ENCODE results near the gene ZDHHC24. TPM values are rescaled to one million over a fixed set of nuclear protein-coding genes. Genes with fewer than 3 reads are reported as not detected.
"Not testable (repeated sequence)": the region's sequence is repeated elsewhere in the genome, so short reads cannot be mapped to it uniquely, and the experiment has no call there.

ZDHHC24 gene
- total RNA-seq, 1 donor from 2014 or later, result 19.0 TPM

DNA sequence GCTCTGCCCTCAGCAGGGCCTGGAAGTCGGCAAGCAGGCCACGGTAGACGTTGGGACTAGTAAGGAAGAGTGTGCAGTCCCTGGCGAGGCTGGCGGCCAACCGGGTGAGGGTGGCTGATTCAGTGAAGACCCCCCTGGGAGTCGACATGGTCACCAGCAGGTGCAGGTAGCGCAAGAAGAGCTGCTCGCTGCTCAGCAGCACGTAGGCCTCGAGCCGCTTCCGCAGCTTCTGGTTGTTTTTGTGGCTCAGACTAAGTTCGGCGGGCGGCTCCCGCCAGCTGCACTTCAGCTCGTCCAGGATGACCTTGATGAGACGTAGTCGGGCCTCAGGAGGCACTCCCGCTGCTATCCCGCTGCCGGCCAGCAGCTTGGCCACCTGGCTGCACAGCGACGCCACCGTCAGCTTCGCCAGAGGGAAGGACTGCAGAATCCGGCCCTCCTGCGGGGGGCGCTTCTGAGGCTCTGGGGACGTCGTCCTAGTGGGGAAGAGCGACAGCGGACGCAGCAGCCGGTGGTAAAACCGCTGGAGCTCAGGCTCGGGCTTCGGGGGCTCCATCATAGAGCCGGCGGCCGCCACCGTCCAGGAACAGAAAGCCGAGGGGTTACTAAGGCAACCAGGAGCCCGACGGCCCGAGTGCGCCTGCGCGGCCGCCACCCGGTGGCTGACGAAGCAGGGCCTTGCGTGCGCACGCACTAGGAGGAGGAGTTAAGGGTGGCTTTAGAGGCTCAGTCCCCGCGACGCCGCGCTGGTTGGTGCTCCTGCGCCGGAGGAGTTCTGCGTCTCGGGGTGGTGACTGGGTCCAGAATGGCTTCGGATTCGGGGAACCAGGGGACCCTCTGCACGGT is 46.8 kb upstream of the ZDHHC24 start, which contains the start of the genes CCDC87 and CCS:
CCDC87 (minus strand) TSS at position 607 of the 846 bp plus-strand sequence; CDS start at position 559, 48 bp downstream.
CCS (plus strand) TSS at position 729 of the 846 bp plus-strand sequence; CDS start at position 806, 77 bp downstream.
- Mint-ChIP-seq H3K4me3 (peak within 1 kb of the TSS; percentile 100), H3K27me3 (no peaks in the 10 kb centered on the region), H3K27ac (peak within 1 kb of the TSS; percentile 99), H3K36me3 (ENCODE audit: low read depth) (peaks cover 4% of the 10 kb centered on the region), H3K9me3 (no peaks in the 10 kb centered on the region), H3K4me1 (peaks cover 36% of the 10 kb centered on the region)
- ATAC-seq (ENCODE audit: low read depth), result peak; percentile 97
- intact Hi-C loops (cut with micrococcal nuclease), result loop anchor here (1.0 to 5.0 kb wide), 5 partner anchors 24 to 280 kb away; partner anchors contain the start of genes RBM14 and RBM4
- ChIA-PET POLR2A (interaction anchor here (0.7 to 6.6 kb wide), 9 partner anchors 14 to 85 kb away, joined by 3 to 72 read pairs (median 8); partner anchors contain the start of genes RBM14, RBM4 and RBM4B), CTCF (interaction anchor here (0.7 to 2.3 kb wide), 9 partner anchors 13 to 157 kb away, joined by 3 to 18 read pairs (median 4); partner anchors contain the start of genes RBM14, RBM4 and RBM4B)
- TF ChIP-seq, protein P1, sequence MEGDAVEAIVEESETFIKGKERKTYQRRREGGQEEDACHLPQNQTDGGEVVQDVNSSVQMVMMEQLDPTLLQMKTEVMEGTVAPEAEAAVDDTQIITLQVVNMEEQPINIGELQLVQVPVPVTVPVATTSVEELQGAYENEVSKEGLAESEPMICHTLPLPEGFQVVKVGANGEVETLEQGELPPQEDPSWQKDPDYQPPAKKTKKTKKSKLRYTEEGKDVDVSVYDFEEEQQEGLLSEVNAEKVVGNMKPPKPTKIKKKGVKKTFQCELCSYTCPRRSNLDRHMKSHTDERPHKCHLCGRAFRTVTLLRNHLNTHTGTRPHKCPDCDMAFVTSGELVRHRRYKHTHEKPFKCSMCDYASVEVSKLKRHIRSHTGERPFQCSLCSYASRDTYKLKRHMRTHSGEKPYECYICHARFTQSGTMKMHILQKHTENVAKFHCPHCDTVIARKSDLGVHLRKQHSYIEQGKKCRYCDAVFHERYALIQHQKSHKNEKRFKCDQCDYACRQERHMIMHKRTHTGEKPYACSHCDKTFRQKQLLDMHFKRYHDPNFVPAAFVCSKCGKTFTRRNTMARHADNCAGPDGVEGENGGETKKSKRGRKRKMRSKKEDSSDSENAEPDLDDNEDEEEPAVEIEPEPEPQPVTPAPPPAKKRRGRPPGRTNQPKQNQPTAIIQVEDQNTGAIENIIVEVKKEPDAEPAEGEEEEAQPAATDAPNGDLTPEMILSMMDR (IDR thresholded peaks at IDR 0.05), result no peak
- peak; percentile 98 for DNase-seq

DNA sequence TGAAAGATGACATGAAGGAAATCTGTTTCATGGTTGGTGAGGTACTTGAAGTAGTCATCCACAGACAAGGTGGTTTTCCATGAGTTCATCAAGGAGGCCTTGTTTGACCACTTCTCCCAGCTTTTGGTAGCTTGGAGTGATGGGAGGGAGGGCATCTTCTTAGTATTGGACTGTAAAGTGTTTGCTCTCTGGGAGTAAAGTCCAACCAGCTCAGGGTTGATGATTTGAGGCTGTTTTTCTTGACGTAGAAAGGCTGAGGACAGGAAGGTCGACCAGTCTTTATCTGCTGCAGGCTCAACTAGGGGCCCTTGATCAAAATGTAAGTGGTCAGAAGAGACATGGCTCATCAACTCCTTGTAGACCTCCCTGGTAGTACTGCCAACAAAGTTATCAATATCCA is 45.3 kb upstream of the ZDHHC24 start:
- intact Hi-C loops (cut with micrococcal nuclease), result loop anchor here (5.0 kb wide), 1 partner anchor 66 kb away; no protein-coding TSS in a partner anchor
- CTCF ChIA-PET, result interaction anchor here (0.6 to 2.3 kb wide), 4 partner anchors 12 to 87 kb away, joined by 3 to 18 read pairs (median 4); partner anchors contain the start of genes RBM14 and RBM4B
- H3K4me1 Mint-ChIP-seq, result peaks cover 34% of the 10 kb centered on the region
- TF ChIP-seq, protein P1 (IDR thresholded peaks at IDR 0.05), result no peak
- ATAC-seq (ENCODE audit: low read depth), result no peak
- no peak for DNase-seq
- H3K27me3 Mint-ChIP-seq, result no peaks in the 10 kb centered on the region
- no peak overlapping the region for H3K27ac Mint-ChIP-seq
- H3K9me3 Mint-ChIP-seq, result no peaks in the 10 kb centered on the region
- POLR2A ChIA-PET, result interaction anchor here (1.2 to 6.6 kb wide), 5 partner anchors 12 to 86 kb away, joined by 4 to 72 read pairs (median 20); partner anchors contain the start of genes RBM14, RBM4 and RBM4B
- H3K4me3 Mint-ChIP-seq, result no peak overlapping the region
- peaks cover 4% of the 10 kb centered on the region for H3K36me3 Mint-ChIP-seq (ENCODE audit: low read depth)

DNA sequence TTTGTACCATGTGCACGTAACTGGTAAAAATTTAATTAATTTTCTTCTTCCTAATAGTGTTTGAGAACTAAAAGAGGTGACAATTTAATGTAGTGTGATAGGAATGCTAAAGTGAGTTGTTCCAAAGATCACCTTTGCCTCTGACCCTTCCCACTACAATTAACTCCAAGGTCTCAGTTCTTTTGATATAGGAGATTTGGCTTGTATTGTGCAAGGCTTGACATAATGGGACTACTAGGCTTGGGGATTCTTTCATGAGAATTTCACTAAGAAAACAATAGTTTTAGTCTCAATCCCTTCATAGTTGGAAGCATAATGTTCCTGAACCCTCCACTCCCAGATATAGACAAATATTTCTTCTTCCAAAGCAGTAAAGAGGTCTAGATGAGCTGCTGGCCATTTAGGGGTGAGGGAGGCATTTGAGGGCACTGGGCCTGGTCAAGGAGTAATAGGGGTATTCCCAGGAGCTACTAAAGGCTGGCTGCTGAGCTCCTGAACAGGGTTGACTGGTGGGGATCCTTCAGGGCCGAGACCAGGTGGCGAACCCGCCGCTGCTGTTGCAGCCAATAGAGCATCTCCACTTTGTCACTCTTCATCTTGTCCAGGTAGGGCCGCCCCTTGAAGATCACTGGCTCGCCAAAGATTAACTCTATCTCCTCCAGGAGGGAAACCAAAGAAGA is 44.3 kb upstream of the ZDHHC24 start:
- ATAC-seq (ENCODE audit: low read depth) (no peak), DNase-seq (no peak)
- ChIA-PET POLR2A (interaction anchor here (0.6 to 6.6 kb wide), 5 partner anchors 26 to 702 kb away, joined by 3 to 52 read pairs (median 5); partner anchors contain the start of genes FIBP, RBM14 and RBM4), CTCF (interaction anchor here (0.7 to 1.9 kb wide), 3 partner anchors 9 to 88 kb away, joined by 4 to 11 read pairs (median 4); partner anchors contain the start of gene RBM4B)
- TF ChIP-seq, protein P1 (IDR thresholded peaks at IDR 0.05), result no peak
- H3K4me1 Mint-ChIP-seq, result peaks cover 24% of the 10 kb centered on the region
- peaks cover 4% of the 10 kb centered on the region for H3K36me3 Mint-ChIP-seq (ENCODE audit: low read depth)
- no peak overlapping the region for H3K27ac Mint-ChIP-seq
- no peaks in the 10 kb centered on the region for H3K9me3 Mint-ChIP-seq
- intact Hi-C loops (cut with micrococcal nuclease), result loop anchor here (5.0 kb wide), 1 partner anchor 67 kb away; no protein-coding TSS in a partner anchor
- H3K27me3 Mint-ChIP-seq, result no peaks in the 10 kb centered on the region
- no peak overlapping the region for H3K4me3 Mint-ChIP-seq

DNA sequence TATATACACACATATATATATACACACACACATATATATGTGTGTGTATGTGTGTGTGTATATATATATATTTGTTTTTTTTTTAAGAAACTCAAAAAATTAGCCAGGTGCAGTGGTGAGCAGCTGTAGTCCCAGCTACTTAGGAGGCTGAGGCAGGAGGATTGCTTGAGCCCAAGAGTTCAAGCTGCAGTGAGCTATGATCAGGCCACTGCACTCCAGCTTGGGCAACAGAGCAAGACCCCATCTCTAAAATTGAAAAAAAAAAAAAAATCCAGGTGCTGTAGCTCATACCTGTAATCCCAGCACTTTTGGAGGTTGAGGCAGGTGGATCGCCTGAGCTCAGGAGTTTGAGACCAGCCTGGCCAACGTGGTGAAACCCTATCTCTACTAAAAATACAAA is 43.5 kb upstream of the ZDHHC24 start:
- H3K4me3 Mint-ChIP-seq; DNase-seq; H3K27me3 Mint-ChIP-seq; intact Hi-C loops (cut with micrococcal nuclease); H3K27ac Mint-ChIP-seq; ATAC-seq (ENCODE audit: low read depth); H3K9me3 Mint-ChIP-seq; H3K36me3 Mint-ChIP-seq (ENCODE audit: low read depth): not testable (repeated sequence)
- ChIA-PET POLR2A (interaction anchor here (0.6 to 1.1 kb wide), 4 partner anchors 22 to 701 kb away, joined by 3 to 12 read pairs (median 3); partner anchors contain the start of genes FIBP and RBM14), CTCF (interaction anchor here (0.7 to 1.9 kb wide), 2 partner anchors 9 to 89 kb away, joined by 4 to 11 read pairs; partner anchors contain the start of gene RBM4B)
- peaks cover 18% of the 10 kb centered on the region for H3K4me1 Mint-ChIP-seq

DNA sequence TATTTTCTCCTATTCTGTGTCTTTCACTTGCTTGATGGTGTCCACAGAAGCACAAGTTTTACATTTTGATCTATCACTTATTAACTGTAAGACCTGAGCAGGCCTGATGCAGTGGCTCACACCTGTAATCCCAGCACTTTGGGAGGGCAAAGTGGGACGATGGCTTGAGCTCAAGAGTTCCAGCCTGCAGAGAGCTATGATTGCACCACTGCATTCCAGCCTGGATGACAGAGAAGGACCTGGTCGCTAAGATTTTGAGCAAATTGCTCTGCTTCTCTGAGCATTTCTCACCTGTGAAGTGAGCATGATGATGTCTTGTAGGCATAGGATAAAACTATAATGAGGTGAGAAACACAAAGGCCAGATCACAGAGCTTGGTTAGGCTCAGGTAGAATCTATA is 40.3 kb upstream of the ZDHHC24 start:
- Mint-ChIP-seq H3K36me3 (ENCODE audit: low read depth) (no peaks in the 10 kb centered on the region), H3K4me3 (no peak overlapping the region), H3K9me3 (peaks cover 9% of the 10 kb centered on the region), H3K27ac (no peak overlapping the region), H3K27me3 (no peaks in the 10 kb centered on the region), H3K4me1 (no peaks in the 10 kb centered on the region)
- ChIA-PET CTCF (no interaction called here), POLR2A (no interaction called here)
- DNase-seq (no peak), ATAC-seq (ENCODE audit: low read depth) (no peak)
- intact Hi-C loops (cut with micrococcal nuclease), result no loop called here
- TF ChIP-seq, protein P1 (IDR thresholded peaks at IDR 0.05), result no peak

DNA sequence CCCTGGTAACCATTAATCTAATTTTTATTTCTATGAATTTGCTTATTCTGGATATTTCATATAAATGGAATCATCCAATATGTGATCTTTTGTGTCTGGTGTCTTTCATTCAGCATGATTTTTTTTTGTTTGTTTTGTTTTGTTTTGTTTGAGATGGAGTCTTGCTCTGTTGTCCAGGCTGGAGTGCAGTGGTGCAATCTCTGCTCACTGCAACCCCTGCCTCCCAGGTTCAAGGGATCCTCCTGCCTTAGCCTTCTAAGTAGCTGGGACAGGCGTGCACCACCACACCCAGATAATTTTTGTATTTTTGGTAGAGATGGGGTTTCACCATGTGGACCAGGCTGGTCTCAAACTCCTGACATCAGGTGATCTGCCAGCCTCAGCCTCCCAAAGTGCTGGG is 39.6 kb upstream of the ZDHHC24 start:
- H3K4me1 Mint-ChIP-seq; DNase-seq; H3K27ac Mint-ChIP-seq; H3K27me3 Mint-ChIP-seq; intact Hi-C loops (cut with micrococcal nuclease); H3K36me3 Mint-ChIP-seq (ENCODE audit: low read depth); ATAC-seq (ENCODE audit: low read depth); CTCF ChIA-PET; H3K9me3 Mint-ChIP-seq; H3K4me3 Mint-ChIP-seq: not testable (repeated sequence)
- POLR2A ChIA-PET, result interaction anchor here (0.6 kb wide), 1 partner anchor 31 kb away, joined by 4 read pairs; the partner anchor contains the start of gene RBM14

DNA sequence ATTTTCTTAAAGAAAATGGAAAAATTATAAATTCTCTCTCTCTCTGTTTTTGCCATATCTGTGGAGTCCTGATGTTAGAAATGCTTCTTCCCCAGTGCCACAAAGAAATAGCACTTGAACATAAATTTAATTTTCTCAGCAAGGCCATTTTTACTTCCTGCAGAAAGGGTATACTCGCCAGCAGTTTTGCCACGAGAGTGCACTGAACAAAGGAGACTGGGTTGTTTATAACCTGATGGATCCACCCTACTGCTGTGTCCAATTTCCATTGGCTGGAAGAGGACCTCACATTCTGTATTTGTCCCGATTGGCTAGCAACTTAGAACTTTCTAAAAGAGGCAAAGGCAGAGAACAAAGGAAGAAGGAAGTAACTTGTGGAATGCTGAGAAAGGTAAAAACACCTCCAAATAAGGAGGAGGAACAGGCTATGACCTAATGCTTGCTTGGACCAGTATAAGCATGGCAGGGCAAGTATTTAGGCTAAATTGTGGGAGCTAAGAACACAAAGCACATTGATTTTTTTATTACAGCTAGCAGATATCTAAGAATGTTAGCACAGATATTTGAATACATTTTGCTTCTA is 36.8 kb upstream of the ZDHHC24 start:
- H3K9me3 Mint-ChIP-seq; H3K36me3 Mint-ChIP-seq (ENCODE audit: low read depth); H3K4me1 Mint-ChIP-seq; intact Hi-C loops (cut with micrococcal nuclease); ATAC-seq (ENCODE audit: low read depth); DNase-seq; H3K27ac Mint-ChIP-seq; H3K27me3 Mint-ChIP-seq; POLR2A ChIA-PET; H3K4me3 Mint-ChIP-seq: not testable (repeated sequence)
- CTCF ChIA-PET, result interaction anchor here (1.5 to 5.8 kb wide), 2 partner anchors 96 kb away, joined by 5 to 186 read pairs; partner anchors contain the start of gene RBM4B
